ENCODE results near the gene KIAA1143. TPM values are rescaled to one million over a fixed set of nuclear protein-coding genes. Genes with fewer than 3 reads are reported as not detected.

The KIAA1143 gene
- total RNA-seq, 1 donor = 16.2 TPM

Other genes starting within 250 kb of the KIAA1143 start
- 15.6 TPM for gene ZKSCAN7, start 206.4 kb downstream of the KIAA1143 start, total RNA-seq
- gene ZNF660, start 176.7 kb downstream of the KIAA1143 start, total RNA-seq = 4.8 TPM
- 10.8 TPM for gene ZNF197, start 136.6 kb downstream of the KIAA1143 start, total RNA-seq
- gene ZNF35, start 112.9 kb downstream of the KIAA1143 start, total RNA-seq = 4.8 TPM
- 1.3 TPM for gene ZNF502, start 49.0 kb downstream of the KIAA1143 start, total RNA-seq
- 3.5 TPM for gene ZNF501, start 32.0 kb downstream of the KIAA1143 start, total RNA-seq
- 1.1 TPM for gene KIF15, start 175 bp upstream of the KIAA1143 start, total RNA-seq
- gene TMEM42, start 100.3 kb upstream of the KIAA1143 start, total RNA-seq = 27.5 TPM
- gene TGM4, start 113.0 kb upstream of the KIAA1143 start, total RNA-seq = not detected
- 71.1 TPM for gene ZDHHC3, start 214.6 kb upstream of the KIAA1143 start, total RNA-seq
- 24.2 TPM for gene EXOSC7, start 214.6 kb upstream of the KIAA1143 start, total RNA-seq